BJ (cell line): ENCODE results near the gene RALA. TPM values are rescaled to one million over a fixed set of nuclear protein-coding genes. Genes with fewer than 3 reads are reported as not detected.

Experiments used
- CTCF ChIA-PET: fragments of 350-600 bp; formaldehyde crosslinking; extraction: SDS; loops from one replicate; lab custom pipeline; 2021; ENCODE audit warnings: antibody characterized with exemption, inconsistent platforms; lab: Yijun Ruan, JAX
- POLR2A ChIA-PET: fragments of 300-600 bp; sonication (Branson Sonifier 250); formaldehyde crosslinking; extraction: SDS; loops from one replicate; lab custom pipeline; 2021; ENCODE audit warnings: antibody characterized with exemption; lab: Charles Lee
- DNase-seq: peaks from one replicate; pipeline ENCODE4 v3.0.0-alpha.2; 2011; ENCODE audit warnings: low read depth
- H3K27me3 ChIP-seq: 2 replicates; pipeline ENCODE4 v1.6.0; 2011; ENCODE audit warnings: low read length; ENCODE audit not compliant: control insufficient read depth, insufficient read depth
- H3K36me3 ChIP-seq: 2 replicates; pipeline ENCODE4 v1.5.1; 2011; ENCODE audit warnings: low read length; ENCODE audit not compliant: control insufficient read depth, insufficient read depth
- H3K4me3 ChIP-seq: 2 replicates; pipeline ENCODE4 v1.5.1; 2011; ENCODE audit warnings: low read depth, mild to moderate bottlenecking, control low read depth, low read length
- polyA plus RNA-seq: library from polyadenylated mRNA; depleted of rRNA; stranded (reverse); fragments of >200 nt; gene quantifications from 2 replicates; pipeline ENCODE4 v1.2.3, GENCODE V29; 2011
- TF ChIP-seq, protein P1 (sequence below): IDR thresholded peaks from 2 replicates; pipeline ENCODE4 v1.5.1; 2011; ENCODE audit warnings: low read depth, mild to moderate bottlenecking, control low read depth, inconsistent platforms, low read length, moderate library complexity; ENCODE audit not compliant: insufficient read depth

RALA gene
- polyA plus RNA-seq, 1 experiment = 14.9 TPM

DNA sequence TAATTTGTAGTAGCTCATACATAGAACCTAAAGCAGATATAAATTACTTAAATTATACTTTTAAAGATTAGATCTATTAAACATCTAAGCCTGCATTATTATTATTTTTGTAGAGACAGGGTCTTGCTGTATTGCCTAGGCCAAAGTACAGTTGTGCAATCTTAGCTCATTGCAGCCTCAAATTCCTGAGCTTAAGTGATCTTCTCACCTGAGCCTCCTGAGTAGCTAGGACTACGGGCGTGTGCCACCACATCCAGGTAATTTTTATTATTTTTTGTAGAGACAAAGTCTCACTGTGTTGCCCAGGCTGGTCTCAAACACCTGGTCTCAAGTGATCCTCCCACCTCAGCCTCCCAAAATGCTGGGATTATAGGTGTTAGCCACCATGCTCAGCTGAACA, 46.7 kb downstream of the RALA start:
- POLR2A ChIA-PET = no interaction called here
- DNase-seq = no peak
- H3K4me3 ChIP-seq = no peak overlapping the region
- TF ChIP-seq, protein P1, sequence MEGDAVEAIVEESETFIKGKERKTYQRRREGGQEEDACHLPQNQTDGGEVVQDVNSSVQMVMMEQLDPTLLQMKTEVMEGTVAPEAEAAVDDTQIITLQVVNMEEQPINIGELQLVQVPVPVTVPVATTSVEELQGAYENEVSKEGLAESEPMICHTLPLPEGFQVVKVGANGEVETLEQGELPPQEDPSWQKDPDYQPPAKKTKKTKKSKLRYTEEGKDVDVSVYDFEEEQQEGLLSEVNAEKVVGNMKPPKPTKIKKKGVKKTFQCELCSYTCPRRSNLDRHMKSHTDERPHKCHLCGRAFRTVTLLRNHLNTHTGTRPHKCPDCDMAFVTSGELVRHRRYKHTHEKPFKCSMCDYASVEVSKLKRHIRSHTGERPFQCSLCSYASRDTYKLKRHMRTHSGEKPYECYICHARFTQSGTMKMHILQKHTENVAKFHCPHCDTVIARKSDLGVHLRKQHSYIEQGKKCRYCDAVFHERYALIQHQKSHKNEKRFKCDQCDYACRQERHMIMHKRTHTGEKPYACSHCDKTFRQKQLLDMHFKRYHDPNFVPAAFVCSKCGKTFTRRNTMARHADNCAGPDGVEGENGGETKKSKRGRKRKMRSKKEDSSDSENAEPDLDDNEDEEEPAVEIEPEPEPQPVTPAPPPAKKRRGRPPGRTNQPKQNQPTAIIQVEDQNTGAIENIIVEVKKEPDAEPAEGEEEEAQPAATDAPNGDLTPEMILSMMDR = no peak
- H3K27me3 ChIP-seq = no peaks in the 10 kb centered on the region
- CTCF ChIA-PET = interaction anchor here (1.0 to 1.8 kb wide), 2 partner anchors 9 to 34 kb away, joined by 3 to 7 read pairs; no protein-coding TSS in a partner anchor
- no peaks in the 10 kb centered on the region; the same call in 1 of the 2 replicates for H3K36me3 ChIP-seq

DNA sequence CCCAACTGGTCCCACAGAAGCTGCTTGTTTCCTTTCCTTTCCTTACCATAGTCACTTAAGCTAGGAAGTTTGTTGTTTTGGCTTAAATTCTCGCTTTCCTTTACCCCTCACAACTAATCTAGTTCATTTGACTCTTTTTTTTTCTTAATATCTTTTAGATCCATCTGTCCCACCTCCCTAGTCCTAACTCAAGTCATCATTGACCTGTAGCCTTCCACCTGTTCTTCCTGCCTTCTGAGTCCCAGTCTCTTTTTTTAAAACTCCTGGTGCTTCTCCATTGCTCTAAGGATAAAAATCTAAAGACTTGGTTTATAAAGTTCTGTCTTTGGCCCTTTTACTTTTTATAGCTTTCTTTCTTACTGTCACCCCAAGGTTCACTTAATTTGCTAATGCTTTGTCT, 47.6 kb downstream of the RALA start:
- CTCF ChIA-PET = interaction anchor here (0.6 kb wide), 1 partner anchor 49 kb away, joined by 4 read pairs; no protein-coding TSS in a partner anchor
- TF ChIP-seq, protein P1 = no peak
- Histone ChIP-seq H3K36me3 (no peaks in the 10 kb centered on the region; the same call in 1 of the 2 replicates), H3K4me3 (no peak overlapping the region), H3K27me3 (no peaks in the 10 kb centered on the region)
- DNase-seq = no peak
- POLR2A ChIA-PET = no interaction called here

DNA sequence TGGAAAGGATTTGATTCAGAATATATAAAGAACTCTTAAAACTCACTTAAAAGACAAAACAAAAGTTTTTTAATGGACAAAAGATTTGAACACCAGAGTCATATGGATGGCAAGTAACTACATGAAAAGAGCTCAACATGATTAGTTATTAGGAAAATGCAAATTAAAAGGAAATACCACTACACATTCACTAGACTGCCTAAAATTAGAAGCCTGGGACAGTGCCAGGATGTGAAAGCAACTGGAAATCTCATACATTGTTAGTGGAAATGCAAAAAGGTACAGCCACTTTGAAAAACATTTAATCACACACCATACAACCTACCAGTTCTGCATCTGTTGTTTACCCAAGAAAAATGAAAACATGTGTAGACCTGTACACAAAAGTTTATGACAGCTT, 48.8 kb downstream of the RALA start:
- Histone ChIP-seq H3K36me3 (no peaks in the 10 kb centered on the region; the same call in 1 of the 2 replicates), H3K27me3 (no peaks in the 10 kb centered on the region), H3K4me3 (no peak overlapping the region)
- TF ChIP-seq, protein P1 = no peak
- ChIA-PET POLR2A (no interaction called here), CTCF (interaction anchor here (0.9 to 1.5 kb wide), 2 partner anchors 16 to 75 kb away, joined by 3 read pairs; no protein-coding TSS in a partner anchor)
- DNase-seq = no peak

DNA sequence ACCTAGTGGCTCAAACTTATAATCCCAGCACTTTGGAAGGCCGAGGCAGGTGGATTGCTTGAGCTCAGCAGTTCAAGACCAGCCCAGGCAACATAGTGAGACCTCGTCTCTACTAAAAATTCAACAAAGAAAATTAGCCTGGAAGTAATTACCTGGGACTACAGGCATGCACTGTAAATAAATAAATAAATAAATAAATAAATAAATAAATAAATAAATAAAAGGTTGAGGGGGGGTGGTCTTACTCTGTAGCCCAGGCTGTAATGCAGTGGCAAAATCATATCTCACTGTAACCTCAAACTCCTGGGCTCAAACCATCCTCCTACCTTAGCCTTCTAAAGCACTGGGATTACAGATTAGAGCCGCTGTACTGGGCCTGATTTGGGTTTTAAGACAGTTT, 50.5 kb downstream of the RALA start:
- no peak for DNase-seq
- TF ChIP-seq, protein P1 = no peak
- Histone ChIP-seq H3K4me3 (no peak overlapping the region), H3K36me3 (no peaks in the 10 kb centered on the region; the same call in 1 of the 2 replicates), H3K27me3 (no peaks in the 10 kb centered on the region)
- POLR2A ChIA-PET = no interaction called here
- CTCF ChIA-PET = no interaction called here

DNA sequence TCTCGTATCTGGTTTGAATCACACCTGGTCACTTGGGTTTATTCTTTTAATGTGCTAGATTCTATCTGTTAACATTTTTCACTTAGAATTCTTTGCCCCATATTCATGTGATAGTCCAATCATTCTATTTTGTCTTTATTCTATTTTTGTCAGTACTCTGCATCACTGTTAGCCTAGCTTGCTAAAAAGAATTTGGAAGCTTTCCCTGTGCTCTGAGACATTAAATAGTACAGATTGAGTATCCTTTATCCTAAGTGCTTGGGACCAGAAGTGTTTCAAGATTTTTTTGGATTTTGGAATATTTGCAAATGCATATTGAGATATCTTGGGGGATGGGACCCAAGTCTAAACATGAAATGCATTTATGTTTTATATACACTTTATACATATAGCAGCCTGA, 51.0 kb downstream of the RALA start:
- H3K36me3 ChIP-seq = no peaks in the 10 kb centered on the region; the same call in 1 of the 2 replicates
- H3K4me3 ChIP-seq = no peak overlapping the region
- DNase-seq = no peak
- ChIA-PET CTCF (no interaction called here), POLR2A (no interaction called here)
- TF ChIP-seq, protein P1 = no peak
- H3K27me3 ChIP-seq = no peaks in the 10 kb centered on the region
